HEK293 (cell line): ENCODE results near the gene MUC5B.

Experiments
- CTCF ChIA-PET: fragments of 350-600 bp; formaldehyde crosslinking; extraction: SDS; loops from one replicate; lab custom pipeline; 2021; ENCODE audit warnings: antibody characterized with exemption; lab: Yijun Ruan, JAX
- POLR2A ChIA-PET: fragments of 300-600 bp; formaldehyde crosslinking; extraction: SDS; loops from one replicate; lab custom pipeline; 2020; ENCODE audit warnings: antibody characterized with exemption, inconsistent platforms; lab: Yijun Ruan, JAX
- H3K27ac ChIP-seq: fragments of 200-500 bp; sonication (Bioruptor generic); 2 replicates; pipeline ENCODE4 v1.5.1; 2014; ENCODE audit warnings: low read depth, low read length, control low read depth, inconsistent platforms; ENCODE audit errors: extremely low read depth
- H3K36me3 ChIP-seq, 2 experiments: fragments of 200-500 bp in 1 of 2; sonication (Bioruptor generic) in 1 of 2; 1 replicate in 1 of 2; 2 replicates in 1 of 2; pipeline ENCODE4 v1.5.1; 2014 to 2017; ENCODE audit warnings: inconsistent platforms in 2 of 2, low read length in 2 of 2; ENCODE audit not compliant: control insufficient read depth in 2 of 2, insufficient read depth in 1 of 2
- H3K4me1 ChIP-seq: fragments of 200-500 bp; sonication (Bioruptor generic); 2 replicates; pipeline ENCODE4 v1.5.1; 2014; ENCODE audit warnings: mild to moderate bottlenecking, low read length, inconsistent platforms; ENCODE audit not compliant: control insufficient read depth, insufficient read depth
- H3K4me3 ChIP-seq: 2 replicates; pipeline ENCODE4 v1.5.1; 2011; ENCODE audit warnings: low read depth, mild to moderate bottlenecking, control low read depth, low read length, moderate library complexity
- H3K9me3 ChIP-seq: fragments of 200-500 bp; sonication (Bioruptor generic); 2 replicates; pipeline ENCODE4 v1.5.1; 2014; ENCODE audit warnings: low read depth, low read length, inconsistent platforms; ENCODE audit not compliant: control insufficient read depth, insufficient read depth
- ATF2 ChIP-seq: fragments of 450-650 bp; formaldehyde crosslinking; IDR thresholded peaks from 2 replicates; pipeline ENCODE4 v1.5.1; 2016; ENCODE audit warnings: missing biosample characterization, missing genetic modification characterization, low read depth
- CTCF ChIP-seq: fragments of 450-650 bp; formaldehyde crosslinking; IDR thresholded peaks from 2 replicates; pipeline ENCODE4 v1.5.1; 2016; ENCODE audit warnings: missing biosample characterization, missing genetic modification characterization
- GLIS1 ChIP-seq: fragments of 450-650 bp; formaldehyde crosslinking; IDR thresholded peaks from 2 replicates; pipeline ENCODE4 v1.5.1; 2016; ENCODE audit warnings: missing biosample characterization, missing genetic modification characterization
- KLF16 ChIP-seq: fragments of 450-650 bp; formaldehyde crosslinking; IDR thresholded peaks from 2 replicates; pipeline ENCODE4 v1.5.1; 2017; ENCODE audit warnings: missing biosample characterization, missing genetic modification characterization
- OSR2 ChIP-seq: fragments of 450-650 bp; formaldehyde crosslinking; IDR thresholded peaks from 2 replicates; pipeline ENCODE4 v1.5.1; 2016; ENCODE audit warnings: missing biosample characterization, missing genetic modification characterization
- PRDM10 ChIP-seq: fragments of 450-650 bp; formaldehyde crosslinking; IDR thresholded peaks from 2 replicates; pipeline ENCODE4 v1.5.1; 2016; ENCODE audit warnings: missing biosample characterization, missing genetic modification characterization
- PRDM4 ChIP-seq: fragments of 450-650 bp; formaldehyde crosslinking; IDR thresholded peaks from 2 replicates; pipeline ENCODE4 v1.5.1; 2017; ENCODE audit warnings: missing biosample characterization, missing genetic modification characterization
- SALL2 ChIP-seq: fragments of 450-650 bp; formaldehyde crosslinking; IDR thresholded peaks from 2 replicates; pipeline ENCODE4 v1.5.0; 2017; ENCODE audit warnings: missing biosample characterization, mild to moderate bottlenecking, missing genetic modification characterization, borderline replicate concordance
- TRIM28 ChIP-seq: IDR thresholded peaks from 2 replicates; pipeline ENCODE4 v1.6.1; 2011; ENCODE audit warnings: low read length, control low read depth, borderline replicate concordance
- ZIC2 ChIP-seq: fragments of 450-650 bp; formaldehyde crosslinking; IDR thresholded peaks from 2 replicates; pipeline ENCODE4 v1.5.1; 2016; ENCODE audit warnings: missing biosample characterization, missing genetic modification characterization
- ZNF398 ChIP-seq: fragments of 450-650 bp; formaldehyde crosslinking; IDR thresholded peaks from 2 replicates; pipeline ENCODE4 v1.5.1; 2017; ENCODE audit warnings: missing biosample characterization, missing genetic modification characterization
- ZNF521 ChIP-seq: fragments of 450-650 bp; formaldehyde crosslinking; IDR thresholded peaks from 2 replicates; pipeline ENCODE4 v1.5.1; 2017; ENCODE audit warnings: missing biosample characterization, mild to moderate bottlenecking, missing genetic modification characterization
- ZNF677 ChIP-seq: fragments of 450-650 bp; IDR thresholded peaks from 2 replicates; pipeline ENCODE4 v1.5.0; 2018; ENCODE audit warnings: missing biosample characterization, mild to moderate bottlenecking, missing genetic modification characterization, moderate library complexity

MUC5B gene

GRCh38 chr11:1202776-1203504 lies 19.9 kb upstream of the MUC5B start (continued):
- peak; percentile 31; the same call in 1 of the 2 replicates for TF ChIP-seq PRDM10
- TF ChIP-seq ZNF398, result no peak
- no peak for TF ChIP-seq PRDM4 (tag by site-specific recombination)
- peak; percentile 79 for TF ChIP-seq CTCF (tag by site-specific recombination)

- Histone ChIP-seq H3K4me1 (no peaks in the 10 kb centered on the region), H3K9me3 (no peaks in the 10 kb centered on the region), H3K4me3 (no peak overlapping the region), H3K36me3 (no peaks in the 10 kb centered on the region), H3K27ac (no peak overlapping the region)
- ChIA-PET POLR2A (no interaction called here), CTCF (interaction anchor here (0.6 to 1.4 kb wide), 3 partner anchors 205 to 311 kb away, joined by 3 to 4 read pairs (median 3); no protein-coding TSS in a partner anchor)
- TF ChIP-seq SALL2 (tag by site-specific recombination) (no peak), TRIM28 (no peak), GLIS1 (tag by site-specific recombination) (peak; percentile 78), ZIC2 (tag by site-specific recombination) (peak; percentile 44), ATF2 (no peak), ZNF521 (no peak), OSR2 (tag by site-specific recombination) (no peak), KLF16 (no peak), ZNF677 (tag by site-specific recombination) (no peak)
These were observed 19.2 kb upstream of the MUC5B start for GRCh38 chr11:1203505-1204271.
